ENCODE data around the gene HNRNPDL.

HNRNPDL gene

DNA sequence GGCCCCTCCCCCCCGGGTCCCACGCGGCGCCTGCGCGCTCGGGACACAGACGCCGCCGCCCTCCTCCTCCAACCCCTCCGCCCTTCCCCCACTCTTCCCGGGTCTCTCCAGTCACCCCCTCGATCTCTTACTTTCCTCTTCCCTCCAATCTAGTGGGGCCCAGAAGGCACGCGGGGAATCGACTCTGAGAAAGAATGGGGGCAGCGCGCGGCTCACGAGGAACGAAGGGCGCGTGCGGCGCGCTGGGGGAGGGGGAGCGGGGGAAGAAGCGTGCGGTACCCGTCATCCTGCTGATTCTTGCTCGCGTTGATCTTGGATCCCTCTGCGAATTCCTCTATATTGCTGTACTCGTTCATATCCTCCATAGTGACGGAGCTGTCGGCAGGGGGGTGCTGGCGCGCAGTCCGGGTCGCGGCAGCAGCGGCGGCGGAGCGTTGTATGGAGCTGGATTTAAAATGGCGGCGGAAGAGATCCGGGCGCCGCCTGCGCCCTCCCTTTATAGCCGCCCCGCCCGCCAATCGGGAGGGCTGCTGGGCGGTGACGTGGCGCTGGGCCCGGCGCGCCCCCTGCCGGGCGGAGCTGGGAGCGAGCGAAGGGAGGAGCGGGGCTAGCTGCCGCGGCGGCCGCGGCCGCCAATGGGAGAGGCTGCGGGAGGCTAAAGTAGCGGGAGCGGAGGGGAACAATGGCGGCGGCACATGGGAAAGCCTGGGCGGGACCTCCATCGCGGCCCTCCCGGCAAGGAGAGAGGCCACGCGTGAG, 1.1 kb downstream of the HNRNPDL start:
- TF ChIP-seq, protein P1, sequence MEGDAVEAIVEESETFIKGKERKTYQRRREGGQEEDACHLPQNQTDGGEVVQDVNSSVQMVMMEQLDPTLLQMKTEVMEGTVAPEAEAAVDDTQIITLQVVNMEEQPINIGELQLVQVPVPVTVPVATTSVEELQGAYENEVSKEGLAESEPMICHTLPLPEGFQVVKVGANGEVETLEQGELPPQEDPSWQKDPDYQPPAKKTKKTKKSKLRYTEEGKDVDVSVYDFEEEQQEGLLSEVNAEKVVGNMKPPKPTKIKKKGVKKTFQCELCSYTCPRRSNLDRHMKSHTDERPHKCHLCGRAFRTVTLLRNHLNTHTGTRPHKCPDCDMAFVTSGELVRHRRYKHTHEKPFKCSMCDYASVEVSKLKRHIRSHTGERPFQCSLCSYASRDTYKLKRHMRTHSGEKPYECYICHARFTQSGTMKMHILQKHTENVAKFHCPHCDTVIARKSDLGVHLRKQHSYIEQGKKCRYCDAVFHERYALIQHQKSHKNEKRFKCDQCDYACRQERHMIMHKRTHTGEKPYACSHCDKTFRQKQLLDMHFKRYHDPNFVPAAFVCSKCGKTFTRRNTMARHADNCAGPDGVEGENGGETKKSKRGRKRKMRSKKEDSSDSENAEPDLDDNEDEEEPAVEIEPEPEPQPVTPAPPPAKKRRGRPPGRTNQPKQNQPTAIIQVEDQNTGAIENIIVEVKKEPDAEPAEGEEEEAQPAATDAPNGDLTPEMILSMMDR (IDR thresholded peaks at IDR 0.05; ENCODE audit: borderline replicate concordance, control extremely low read depth, extremely low read depth, insufficient read depth, missing control alignments): peak; percentile 98
- DNase-seq (ENCODE audit: low spot score): peak; percentile 96
- in situ Hi-C loops (cut with MboI; ENCODE audit: low sequenced_read_pairs, unreplicated experiment): no loop called here

DNA sequence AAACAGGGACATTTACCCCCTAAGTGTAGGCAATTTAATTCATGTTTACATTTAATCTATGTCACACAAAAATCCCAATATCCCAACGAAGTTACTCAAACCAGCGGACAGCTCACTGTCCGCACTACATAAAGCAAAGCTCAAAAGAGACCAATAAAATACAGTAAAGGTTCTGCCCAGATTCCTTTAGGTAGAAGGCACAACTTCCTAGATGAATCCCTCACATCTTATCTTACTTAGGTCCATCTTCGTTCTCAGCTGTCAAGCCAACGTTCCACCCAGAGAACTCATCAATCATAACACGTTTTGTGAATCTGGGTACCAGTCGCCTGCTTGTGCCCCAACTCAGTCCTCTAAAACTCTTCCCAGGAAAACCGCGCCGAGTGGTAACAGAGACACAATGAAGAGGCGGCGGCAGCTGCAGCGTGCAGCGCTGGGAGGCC, 1.7 kb downstream of the HNRNPDL start:
- no peak for DNase-seq (ENCODE audit: low spot score)
- in situ Hi-C loops (cut with MboI; ENCODE audit: low sequenced_read_pairs, unreplicated experiment): no loop called here
- TF ChIP-seq, protein P1 (IDR thresholded peaks at IDR 0.05; ENCODE audit: borderline replicate concordance, control extremely low read depth, extremely low read depth, insufficient read depth, missing control alignments): no peak

DNA sequence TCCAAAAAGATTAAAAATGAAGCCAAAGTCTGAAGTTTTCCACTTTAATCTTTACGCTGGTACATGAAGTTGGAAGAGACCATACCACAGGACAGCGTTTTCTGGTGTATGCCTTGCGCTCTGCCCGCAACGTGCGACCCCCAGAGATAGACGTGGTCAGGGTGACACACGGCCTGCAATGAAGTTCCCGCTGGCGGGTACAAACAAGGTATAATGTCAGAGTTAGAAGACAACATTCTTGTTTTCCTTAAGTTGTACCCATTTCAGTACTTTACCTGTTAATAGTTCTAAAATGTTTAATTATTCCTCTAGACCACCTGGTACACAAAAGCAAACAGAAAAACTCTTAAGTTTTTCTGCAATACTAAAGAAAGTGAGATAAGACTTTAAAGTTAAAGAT, 4.8 kb downstream of the HNRNPDL start:
- TF ChIP-seq, protein P1 (IDR thresholded peaks at IDR 0.05; ENCODE audit: borderline replicate concordance, control extremely low read depth, extremely low read depth, insufficient read depth, missing control alignments): no peak
- no peak for DNase-seq (ENCODE audit: low spot score)
- in situ Hi-C loops (cut with MboI; ENCODE audit: low sequenced_read_pairs, unreplicated experiment): no loop called here

DNA sequence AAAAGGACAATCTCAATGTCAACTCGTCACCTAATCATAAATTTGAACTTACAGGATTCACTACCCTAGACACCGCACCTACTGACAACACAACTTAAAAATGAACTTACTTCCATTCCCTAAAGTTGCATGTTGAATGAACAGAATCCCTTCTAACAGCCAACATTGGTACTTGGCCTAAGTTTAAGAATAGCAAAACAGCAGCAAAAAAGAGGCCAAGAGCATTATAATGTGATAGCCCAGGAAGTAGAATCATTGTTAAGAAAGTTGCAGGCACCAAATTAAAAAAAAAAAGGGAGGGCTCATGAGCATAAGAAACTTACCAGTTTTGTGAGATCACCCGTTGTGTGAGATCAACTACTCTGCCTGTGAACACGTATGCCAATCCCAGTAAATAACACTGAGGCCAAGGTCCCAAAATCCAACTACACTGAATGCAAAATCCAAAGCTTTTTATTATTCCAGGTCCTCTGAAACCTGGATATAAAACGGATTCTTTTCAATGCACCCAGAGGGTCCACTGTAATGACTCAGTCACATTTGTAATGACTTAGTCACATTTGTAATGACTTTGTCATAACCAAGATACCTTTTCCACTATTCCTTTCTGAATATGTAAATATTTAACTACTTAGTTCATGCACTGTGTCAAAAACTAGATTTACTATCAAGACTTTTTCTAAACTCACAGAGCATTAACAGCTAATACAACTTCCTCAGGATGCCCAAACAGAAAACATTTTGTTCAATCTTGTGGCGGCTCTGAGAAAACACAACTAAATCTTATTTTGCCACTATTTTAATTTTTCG, 6.8 kb downstream of the HNRNPDL start:
- in situ Hi-C loops (cut with MboI; ENCODE audit: low sequenced_read_pairs, unreplicated experiment): no loop called here
- no peak for DNase-seq (ENCODE audit: low spot score)
- TF ChIP-seq, protein P1 (IDR thresholded peaks at IDR 0.05; ENCODE audit: borderline replicate concordance, control extremely low read depth, extremely low read depth, insufficient read depth, missing control alignments): no peak

DNA sequence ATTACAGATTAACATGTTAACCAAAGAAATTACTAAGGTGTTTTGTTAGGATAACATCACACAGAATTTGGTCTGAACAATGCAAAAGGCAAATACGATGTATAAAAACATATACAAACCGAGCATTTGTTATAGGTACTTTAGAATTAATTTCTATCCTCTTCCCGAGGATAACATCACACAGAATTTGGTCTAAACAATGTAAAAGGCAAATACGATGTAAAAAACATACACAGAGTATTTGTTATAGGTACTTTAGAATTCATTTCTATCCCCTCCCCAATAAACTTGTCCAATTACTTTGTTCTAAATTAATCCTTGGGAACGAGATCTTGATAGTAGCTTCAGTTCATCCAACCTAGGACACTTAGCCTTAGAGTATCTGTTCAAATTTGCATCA, 7.6 kb downstream of the HNRNPDL start:
- DNase-seq (ENCODE audit: low spot score): no peak
- TF ChIP-seq, protein P1 (IDR thresholded peaks at IDR 0.05; ENCODE audit: borderline replicate concordance, control extremely low read depth, extremely low read depth, insufficient read depth, missing control alignments): no peak
- in situ Hi-C loops (cut with MboI; ENCODE audit: low sequenced_read_pairs, unreplicated experiment): no loop called here

DNA sequence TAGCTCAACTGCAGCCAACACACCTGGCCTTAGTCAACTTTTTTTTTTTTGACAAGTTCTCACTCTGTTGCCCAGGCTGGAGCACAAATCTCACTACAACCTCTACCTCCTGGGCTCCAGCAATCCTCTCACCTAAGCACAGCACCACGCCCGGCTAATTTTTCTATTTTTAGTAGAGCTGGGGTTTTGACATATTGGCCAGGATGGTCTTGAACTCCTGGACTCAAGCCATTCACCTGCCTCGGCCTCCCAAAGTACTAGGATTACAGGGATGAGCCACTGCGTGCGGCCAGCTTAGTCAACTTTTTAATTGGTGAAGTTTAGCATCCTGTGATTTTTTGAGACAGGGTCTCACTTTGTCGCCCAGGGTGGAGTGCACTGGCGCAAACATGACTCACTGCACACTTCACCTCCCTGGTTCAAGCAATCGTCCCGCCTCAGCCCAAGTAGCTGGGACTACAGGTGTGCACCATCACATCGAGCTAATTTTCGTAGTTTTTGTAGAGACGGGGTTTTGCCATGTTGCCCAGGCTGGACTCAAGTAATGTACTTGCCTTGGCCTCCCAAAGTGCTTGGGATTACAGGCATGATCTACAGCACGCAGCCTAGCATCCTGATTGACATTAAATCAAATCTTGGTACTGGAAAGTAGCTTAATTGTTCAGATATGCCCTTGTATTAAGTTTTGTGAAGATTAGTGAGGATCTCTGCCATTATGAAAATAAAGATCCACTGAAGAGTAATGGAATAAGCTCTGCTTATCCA, 8.3 kb downstream of the HNRNPDL start:
- no peak for DNase-seq (ENCODE audit: low spot score)
- in situ Hi-C loops (cut with MboI; ENCODE audit: low sequenced_read_pairs, unreplicated experiment): no loop called here
- TF ChIP-seq, protein P1 (IDR thresholded peaks at IDR 0.05; ENCODE audit: borderline replicate concordance, control extremely low read depth, extremely low read depth, insufficient read depth, missing control alignments): no peak

All from GM13976 (cell line).